K562 (cell line): ENCODE results near the gene NFATC2. TPM values are rescaled to one million over a fixed set of nuclear protein-coding genes. Genes with fewer than 3 reads are reported as not detected.
"Not testable (repeated sequence)": the region's sequence is repeated elsewhere in the genome, so short reads cannot be mapped to it uniquely, and the experiment has no call there.

Experiments
- ATAC-seq: fragments of 200-7000 bp; cut with Tn5 transposase; 3 replicates; pipeline ENCODE4 v1.9.1; 2020; ENCODE audit warnings: moderate library complexity
- BruUV-seq: library from RNA; stranded (reverse); fragments of 400-500 nt; replicated peaks from 2 replicates; lab custom pipeline; 2021; lab: Mats Ljungman, UMichigan
- CTCF ChIA-PET: fragments of 300-600 bp; formaldehyde crosslinking; extraction: SDS; loops from one replicate; lab custom pipeline; 2021; ENCODE audit warnings: low intra/inter-chr PET ratio; lab: Yijun Ruan, JAX
- POLR2A ChIA-PET: fragments of 300-600, 350-650 bp; sonication (Branson Sonifier 250); formaldehyde crosslinking; extraction: SDS; loops from one replicate; lab custom pipeline; 2021; ENCODE audit warnings: antibody characterized with exemption, inconsistent platforms; lab: Yijun Ruan, JAX
- DNase-seq, 4 experiments: peaks; one replicate each; pipeline versions ENCODE4 v3.0.0 to v3.0.0-alpha.2; 2011 to 2018; ENCODE audit warnings: low spot score in 3 of 4, mixed read lengths in 3 of 4; ENCODE audit errors: extremely low read depth in 1 of 4
- FAIRE-seq: peaks from 2 replicates; lab custom pipeline; 2011; peaks lifted over from hg19 to GRCh38; lab: Jason Lieb, UNC
- H2AFZ ChIP-seq: 2 replicates; pipeline ENCODE4 v1.6.0; 2011; ENCODE audit warnings: low read depth, low read length, control low read depth, inconsistent platforms
- H3K27ac ChIP-seq: fragments of 200-600 bp; 3 replicates; pipeline ENCODE4 v1.8.0; 2011; ENCODE audit warnings: low read depth, mild to moderate bottlenecking, control low read depth, inconsistent platforms, low read length, moderate library complexity, mixed read lengths; ENCODE audit errors: extremely low read depth
- H3K27me3 ChIP-seq, 2 experiments: fragments of 300-600 bp in 1 of 2; 2 replicates in 1 of 2; 3 replicates in 1 of 2; pipeline versions ENCODE4 v1.6.0 to v1.8.0; 2011; ENCODE audit warnings: inconsistent platforms in 2 of 2, low read length in 2 of 2, mild to moderate bottlenecking in 1 of 2, mixed read lengths in 1 of 2, moderate library complexity in 1 of 2; ENCODE audit not compliant: control insufficient read depth in 2 of 2, insufficient read depth in 2 of 2
- H3K36me3 ChIP-seq: fragments of 300-600 bp; 3 replicates; pipeline ENCODE4 v1.8.0; 2011; ENCODE audit warnings: mild to moderate bottlenecking, low read length, inconsistent platforms; ENCODE audit not compliant: control insufficient read depth, insufficient read depth
- H3K4me1 ChIP-seq, 2 experiments: fragments of 200-600 bp in 1 of 2; replicated peaks in 1 of 2; 2 replicates in 1 of 2; 3 replicates in 1 of 2; pipeline versions ENCODE4 v1.5.1 to v1.8.0; 2011; ENCODE audit warnings: inconsistent platforms in 2 of 2, low read length in 2 of 2, mild to moderate bottlenecking in 1 of 2, mixed read lengths in 1 of 2, moderate library complexity in 1 of 2; ENCODE audit not compliant: control insufficient read depth in 2 of 2, insufficient read depth in 2 of 2
- H3K4me2 ChIP-seq: 2 replicates; pipeline ENCODE4 v1.6.1; 2011; ENCODE audit warnings: low read length, control low read depth, inconsistent platforms, mixed read lengths; ENCODE audit not compliant: insufficient read depth
- H3K4me3 ChIP-seq: fragments of 200-600 bp; sonication (generic), shearing (Covaris generic); 2 replicates; pipeline ENCODE4 v1.5.1; 2016; ENCODE audit warnings: control low read depth, inconsistent platforms
- H3K79me2 ChIP-seq: fragments of 200-600 bp; 3 replicates; pipeline ENCODE4 v1.8.0; 2011; ENCODE audit warnings: low read length, inconsistent platforms; ENCODE audit not compliant: control insufficient read depth, insufficient read depth
- H3K9ac ChIP-seq, 2 experiments: 2 replicates each; pipeline versions ENCODE4 v1.6.0 to v1.6.1; 2011; ENCODE audit warnings: low read depth in 2 of 2, low read length in 2 of 2, control low read depth in 1 of 2, inconsistent platforms in 1 of 2, mild to moderate bottlenecking in 1 of 2, mixed read lengths in 1 of 2; ENCODE audit not compliant: insufficient read depth in 1 of 2
- H3K9me1 ChIP-seq: one replicate; pipeline ENCODE4 v1.6.0; 2011; ENCODE audit warnings: inconsistent platforms, mild to moderate bottlenecking, low read length, moderate library complexity; ENCODE audit not compliant: control insufficient read depth, insufficient read depth
- H3K9me3 ChIP-seq: replicated peaks from 2 replicates; pipeline ENCODE4 v1.5.1; 2011; ENCODE audit warnings: low read depth, low read length, inconsistent platforms; ENCODE audit not compliant: control insufficient read depth, insufficient read depth
- H4K20me1 ChIP-seq: replicated peaks from 2 replicates; pipeline ENCODE4 v1.6.1; 2011; ENCODE audit warnings: low read length, inconsistent platforms, mixed read lengths; ENCODE audit not compliant: control insufficient read depth, insufficient read depth
- ESRRA ChIP-seq: fragments of 450-650 bp; IDR thresholded peaks from 2 replicates; pipeline ENCODE4 v1.6.1; 2014; ENCODE audit warnings: low read depth, mild to moderate bottlenecking, moderate library complexity, borderline replicate concordance
- RAD51 ChIP-seq: fragments of 450-650 bp; IDR thresholded peaks from 2 replicates; pipeline ENCODE4 v1.7.1; 2016; ENCODE audit warnings: low read depth, mild to moderate bottlenecking, borderline replicate concordance
- TRIM24 ChIP-seq, 2 experiments: fragments of 450-650 bp; IDR thresholded peaks; 2 replicates each; pipeline ENCODE4 v1.6.1; 2016
- ZFP36 ChIP-seq: fragments of 150-350 bp; IDR thresholded peaks from 2 replicates; pipeline ENCODE4 v1.6.1; 2018; ENCODE audit warnings: low read length, low read depth; ENCODE audit not compliant: partially characterized antibody
- ZNF431 ChIP-seq: sonication (generic); formaldehyde crosslinking; IDR thresholded peaks from 2 replicates; pipeline ENCODE4 v1.8.0; 2022; ENCODE audit warnings: mild to moderate bottlenecking, missing genetic modification reagents
- ZNF766 ChIP-seq: fragments of 200-800 bp; sonication (Bioruptor generic); conservative IDR thresholded peaks from 2 replicates; pipeline ENCODE4 v1.6.1; 2016; ENCODE audit warnings: missing genetic modification characterization, missing compliant biosample characterization
- WGBS: fragments of 100-300 bp; shearing (Covaris generic); methylation state at CpG from one replicate; pipeline ENCODE4 v1.1.6; 2016; ENCODE audit warnings: low coverage, mixed read lengths; ENCODE audit not compliant: insufficient coverage; ENCODE audit errors: missing lambda C conversion rate; 5-methylcytosine and 5-hydroxymethylcytosine counted together
- in situ Hi-C: fragments of 300-500 bp; cut with MboI; formaldehyde crosslinking; loops from 4 replicates; pipeline ENCODE4 v1.15.0; 2018; ENCODE audit warnings: inconsistent platforms, mixed read lengths
- intact Hi-C: fragments of 100-400 bp; cut with micrococcal nuclease; formaldehyde crosslinking; loops from 2 replicates; pipeline ENCODE4 v1.14.2; 2022
- polyA plus RNA-seq, 8 experiments: library from polyadenylated mRNA; depleted of rRNA in 4 of 8; stranded (reverse) in 5 of 8; unstranded in 3 of 8; fragments of >200 nt; fragmentation: Nextera tagmentation in 2 of 8; fragmentation: Illumina TruSeq in 1 of 8; extraction: Ambion mirVana in 2 of 8; extraction: Trizol in 1 of 8; gene quantifications; 2 replicates each; pipeline versions ENCODE4 v1.2.1 to v1.2.3, GENCODE V29; 2011 to 2014; ENCODE audit warnings: inconsistent platforms in 1 of 8, missing spikeins in 1 of 8
- total RNA-seq, 7 experiments: library from RNA; depleted of rRNA in 6 of 7; stranded (reverse); fragments of >200 nt in 6 of 7; fragmentation: Illumina TruSeq in 2 of 7; extraction: Trizol in 2 of 7; gene quantifications; 2 replicates each; pipeline versions ENCODE4 v1.2.1 to v1.2.3, GENCODE V29; 2011 to 2021; ENCODE audit warnings: low replicate concordance in 1 of 7

The NFATC2 gene
- total and polyA plus RNA-seq, 9 of the 15 experiments (the other 6 are each of a cell fraction or from before 2014, with no cell fraction given): 1.9 to 11.2 (median 3.0) TPM

DNA sequence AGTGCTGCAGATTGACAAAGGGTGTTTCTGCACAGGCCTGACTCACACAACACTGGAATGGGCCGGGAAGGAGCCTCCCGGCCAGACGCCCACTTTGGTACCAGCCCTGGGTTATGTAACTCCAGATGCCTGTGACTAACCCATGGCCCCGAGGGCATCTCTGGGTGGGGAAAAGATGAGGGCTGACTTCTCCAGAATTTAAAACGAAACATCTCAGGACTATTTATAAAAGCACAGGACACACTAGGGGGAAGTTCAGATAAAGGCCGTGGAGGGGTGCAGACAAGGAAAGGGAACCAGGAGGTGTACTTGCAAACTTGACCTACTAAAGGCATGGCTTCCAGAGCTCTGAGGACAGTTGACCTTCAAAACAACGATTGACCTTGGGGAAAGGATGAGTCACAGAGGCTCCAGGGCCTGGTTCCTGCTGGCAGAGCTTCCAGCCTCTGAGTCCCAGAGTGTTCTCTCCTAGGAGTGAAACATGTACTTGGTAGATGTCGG is 196.9 kb downstream of the NFATC2 start:
- Histone ChIP-seq H3K79me2 (no peaks in the 10 kb centered on the region), H4K20me1 (no peaks in the 10 kb centered on the region), H3K4me1 (peaks cover 0 to 5% of the 10 kb centered on the region in 2 experiments; a peak in 1 of 5 replicates), H3K4me3 (no peak overlapping the region), H3K4me2 (no peak overlapping the region), H3K27me3 (peaks cover 0 to 13% of the 10 kb centered on the region in 2 experiments; a peak in 3 of 5 replicates), H3K9me3 (no peaks in the 10 kb centered on the region), H3K9me1 (no peaks in the 10 kb centered on the region), H3K27ac (no peak overlapping the region), H3K36me3 (no peaks in the 10 kb centered on the region), H3K9ac (no peak overlapping the region), H2AFZ (no peak overlapping the region)
- intact Hi-C loops: no loop called here
- 16% methylated on average over 8 of the region's 8 CpGs for WGBS
- ChIA-PET POLR2A (no interaction called here), CTCF (no interaction called here)
- DNase-seq (no peak), ATAC-seq (no peak), FAIRE-seq (no peak)
- BruUV-seq: no TSS peak
- TF ChIP-seq ESRRA (0 out of 2 replicates have a peak, but pooled peaks have one; percentile 46), RAD51 (no peak)
- in situ Hi-C loops: no loop called here

DNA sequence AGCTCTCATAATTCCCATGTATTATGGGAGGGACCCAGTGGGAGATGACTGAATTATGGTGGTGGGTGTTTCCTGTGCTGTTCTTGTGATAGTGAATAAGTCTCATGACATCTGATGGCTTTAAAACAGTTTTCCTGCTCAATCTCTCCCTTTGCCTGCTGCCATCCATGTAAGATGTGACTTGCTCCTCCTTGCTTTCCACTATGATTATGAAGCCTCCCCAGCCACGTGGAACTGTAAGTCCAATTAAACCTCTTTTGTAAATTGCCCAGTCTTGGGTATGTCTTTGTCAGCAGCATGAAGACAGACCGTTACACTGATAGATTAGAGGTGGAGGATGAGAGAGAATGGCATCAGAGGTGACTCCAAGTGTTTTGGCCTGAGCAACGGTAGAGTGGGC is 198.7 kb downstream of the NFATC2 start:
- intact Hi-C loops, BruUV-seq, CTCF ChIA-PET, in situ Hi-C loops, H3K4me2 ChIP-seq, FAIRE-seq, H3K9me3 ChIP-seq, H3K9me1 ChIP-seq, H3K36me3 ChIP-seq, H3K27ac ChIP-seq, H3K9ac ChIP-seq, H3K79me2 ChIP-seq, H2AFZ ChIP-seq, H3K4me3 ChIP-seq, ATAC-seq, POLR2A ChIA-PET, H4K20me1 ChIP-seq, DNase-seq: not testable (repeated sequence)
- TF ChIP-seq ZNF431 (CRISPR knock-in tag) (peak; percentile 100), ZFP36 (peak; percentile 42), TRIM24 (IDR thresholded peaks at IDR 0.05) (peak in 1 of 2 experiments; percentile 40; a peak in 1 of 4 replicates), ZNF766 (CRISPR knock-in tag) (peak; percentile 80)
- Histone ChIP-seq H3K27me3 (peaks cover 0 to 13% of the 10 kb centered on the region in 2 experiments; a peak in 3 of 5 replicates), H3K4me1 (peaks cover 3 to 21% of the 10 kb centered on the region in 2 experiments; a peak in 3 of 5 replicates)
- WGBS: 7% methylated on average over 2 of the region's 3 CpGs
